HL-60 (cell line): ENCODE measurements around the gene CPSF3.
A peak's percentile ranks its signal among the peaks of the same experiment; 100 is the strongest.

Experiments used
- DNase-seq, 2 experiments: peaks; one replicate each; pipeline ENCODE4 v3.0.0-alpha.2; 2010 to 2020; ENCODE audit warnings: low read depth in 1 of 2, low spot score in 1 of 2
- H3K27ac ChIP-seq: fragments of 250-450 bp; sonication (Bioruptor Pico); replicated peaks from 2 replicates; pipeline ENCODE4 v1.5.1; 2020; ENCODE audit warnings: mild to moderate bottlenecking, moderate library complexity
- H3K27me3 ChIP-seq: fragments of 250-450 bp; sonication (Bioruptor Pico); 2 replicates; pipeline ENCODE4 v1.5.1; 2021; ENCODE audit warnings: mild to moderate bottlenecking, moderate library complexity; ENCODE audit not compliant: insufficient read depth, poor library complexity, severe bottlenecking
- H3K4me3 ChIP-seq: replicated peaks from 2 replicates; pipeline ENCODE4 v1.5.1; 2011; ENCODE audit warnings: mild to moderate bottlenecking, control low read depth, low read length; ENCODE audit not compliant: insufficient read depth
- CTCF ChIP-seq: IDR thresholded peaks from one replicate; pipeline ENCODE4 v1.5.1; 2011; ENCODE audit warnings: low read length, control low read depth, inconsistent platforms; ENCODE audit not compliant: insufficient read depth
- GABPA ChIP-seq: IDR thresholded peaks from 2 replicates; pipeline ENCODE4 v1.6.1; 2012; ENCODE audit warnings: low read depth
- POLR2AphosphoS5 ChIP-seq: IDR thresholded peaks from 2 replicates; pipeline ENCODE4 v1.6.1; 2012; ENCODE audit warnings: low read depth
- REST ChIP-seq: IDR thresholded peaks from 2 replicates; pipeline ENCODE4 v1.6.1; 2012; ENCODE audit warnings: low read depth; ENCODE audit not compliant: insufficient replicate concordance
- SPI1 ChIP-seq: IDR thresholded peaks from 2 replicates; pipeline ENCODE4 v1.6.1; 2012; ENCODE audit warnings: low read depth, mild to moderate bottlenecking, borderline replicate concordance

The CPSF3 gene

GRCh38 chr2:9419541-9419940 is 3.9 kb upstream of the CPSF3 start:
- no peak for TF ChIP-seq POLR2AphosphoS5
- no peak for TF ChIP-seq REST
- TF ChIP-seq CTCF = no peak
- TF ChIP-seq GABPA = no peak
- TF ChIP-seq SPI1 = no peak
- Histone ChIP-seq H3K27me3 (no peaks in the 10 kb centered on the region), H3K4me3 (no peak overlapping the region), H3K27ac (no peak overlapping the region)
- DNase-seq = no peak

- no peak overlapping the region for H3K4me3 ChIP-seq
- TF ChIP-seq CTCF = no peak
- no peak for TF ChIP-seq GABPA
- no peak for TF ChIP-seq SPI1
- no peak for TF ChIP-seq REST
- no peak for TF ChIP-seq POLR2AphosphoS5
- H3K27me3 ChIP-seq = no peaks in the 10 kb centered on the region
- DNase-seq = no peak
- no peak overlapping the region for H3K27ac ChIP-seq
These were observed 3.0 kb upstream of the CPSF3 start for GRCh38 chr2:9420495-9420894.

GRCh38 chr2:9422321-9423099 is 944 bp upstream of the CPSF3 start:
- TF ChIP-seq GABPA = no peak
- peak overlapping the region; percentile 87 for H3K4me3 ChIP-seq
- H3K27ac ChIP-seq = peak overlapping the region; percentile 95
- no peaks in the 10 kb centered on the region for H3K27me3 ChIP-seq
- DNase-seq = peak; percentile 38 to 46

- peak overlapping the region; percentile 87 for H3K4me3 ChIP-seq
- no peaks in the 10 kb centered on the region for H3K27me3 ChIP-seq
- DNase-seq = peak in 1 of 2 experiments; percentile 9
- peak overlapping the region; percentile 95 for H3K27ac ChIP-seq
- TF ChIP-seq POLR2AphosphoS5 (no peak; the same call in 1 of the 2 replicates), GABPA (no peak), SPI1 (no peak), REST (peak; percentile 26)
These were observed 443 bp downstream of the CPSF3 start for GRCh38 chr2:9423922-9424272.
